GM21528 (cell line): ENCODE results near the gene IFNG-AS1.

Experiments
- ATAC-seq: cut with Tn5 transposase; IDR thresholded peaks from one replicate; pipeline ENCODE4 v1.9.1; 2021; ENCODE audit warnings: mild to moderate bottlenecking, moderate library complexity; ENCODE audit not compliant: unreplicated experiment, low FRiP score

Gene IFNG-AS1

DNA sequence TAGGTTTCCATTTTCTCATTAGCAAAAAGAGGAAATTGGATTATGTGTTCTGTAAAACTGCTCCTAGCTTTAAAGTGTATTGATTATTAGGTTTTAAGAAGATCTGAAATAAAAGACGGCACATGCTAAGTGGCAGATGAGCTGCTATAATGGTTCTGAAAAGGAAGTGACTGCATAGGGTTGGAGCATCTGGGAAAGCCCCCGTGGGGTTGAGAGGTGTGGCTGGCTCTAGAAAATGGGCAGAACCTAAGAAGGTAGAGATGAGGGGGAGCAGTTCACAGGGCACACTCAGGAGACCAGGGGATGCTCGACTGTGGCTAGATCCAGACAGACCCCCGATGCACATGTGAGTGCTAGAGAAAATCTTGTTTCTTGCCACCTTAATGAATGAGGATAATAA lies 1.9 kb downstream of the IFNG-AS1 start:
- peak; percentile 62 for ATAC-seq

DNA sequence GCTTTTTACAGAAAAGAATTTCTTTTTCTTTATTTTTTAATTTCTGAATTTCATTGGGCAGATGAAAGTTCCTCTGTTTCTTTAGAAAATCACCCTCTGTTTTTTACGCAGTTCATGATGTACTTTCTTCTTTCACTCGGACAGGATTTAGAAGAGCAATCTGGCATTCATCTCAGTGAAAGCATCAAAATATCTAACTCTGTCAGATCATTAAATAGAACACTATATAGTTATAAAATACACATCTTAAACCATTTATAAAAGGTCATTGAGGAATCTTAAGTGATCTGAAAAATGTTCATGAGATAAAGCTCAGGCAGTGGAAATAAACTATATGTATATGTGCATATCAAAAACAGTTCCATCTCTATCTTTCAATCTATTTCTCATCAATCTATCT lies 3.9 kb downstream of the IFNG-AS1 start:
- no peak for ATAC-seq

DNA sequence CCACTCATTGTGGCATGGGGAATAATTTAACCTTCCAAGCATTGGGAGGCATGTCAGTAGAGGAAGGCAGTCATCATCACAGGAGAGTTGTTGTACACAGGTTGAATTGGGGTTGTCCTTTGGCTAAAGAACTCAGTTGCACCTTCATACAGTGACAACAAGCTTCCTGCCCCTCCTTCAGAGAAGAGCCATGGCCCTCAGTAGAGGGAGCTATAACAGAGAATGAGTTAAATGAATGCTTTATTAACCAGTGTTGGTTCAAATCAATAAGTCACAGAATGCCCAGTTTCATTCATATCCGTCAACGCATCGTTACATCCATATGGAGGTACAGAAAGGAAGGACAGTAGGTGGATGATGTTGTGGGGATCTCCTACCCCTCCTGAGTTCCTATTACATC lies 4.8 kb downstream of the IFNG-AS1 start:
- ATAC-seq: no peak

DNA sequence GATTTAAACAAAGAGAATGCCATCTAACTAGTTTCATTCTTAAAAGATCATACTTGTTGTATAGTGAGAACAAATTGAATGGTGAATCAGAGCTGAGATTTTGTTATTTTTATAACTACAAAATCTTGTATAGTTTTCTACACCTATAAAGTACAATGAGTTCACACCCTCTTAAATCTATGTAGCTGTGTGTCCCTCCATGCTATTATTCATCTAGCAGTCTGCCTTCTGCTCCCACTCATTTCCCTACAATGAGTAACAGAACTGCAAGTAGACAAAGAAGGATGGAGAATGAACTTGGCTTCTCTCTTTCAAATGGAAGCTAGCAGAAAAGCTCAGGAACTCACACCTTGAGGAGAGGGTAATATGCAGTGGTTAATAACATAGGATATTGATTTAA lies 7.1 kb downstream of the IFNG-AS1 start:
- no peak for ATAC-seq

DNA sequence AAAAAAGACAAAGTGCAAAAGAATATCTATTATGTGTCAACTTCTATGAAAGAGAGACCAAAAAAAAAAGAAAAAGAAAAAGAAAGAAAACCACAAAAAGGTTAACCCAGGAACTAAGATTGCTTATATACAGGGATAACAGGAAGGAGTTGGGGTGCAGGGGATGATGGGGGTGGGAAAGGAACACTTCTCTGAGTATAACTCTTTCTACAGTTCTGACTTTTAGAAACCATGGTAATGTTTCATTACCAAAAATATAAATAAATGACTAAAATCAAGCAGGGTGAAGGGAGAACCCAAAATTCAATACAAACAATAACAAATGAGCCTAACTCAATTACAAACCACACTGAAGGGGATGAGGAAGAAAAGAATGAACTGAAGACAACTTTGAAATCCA lies 9.1 kb downstream of the IFNG-AS1 start:
- no peak for ATAC-seq

DNA sequence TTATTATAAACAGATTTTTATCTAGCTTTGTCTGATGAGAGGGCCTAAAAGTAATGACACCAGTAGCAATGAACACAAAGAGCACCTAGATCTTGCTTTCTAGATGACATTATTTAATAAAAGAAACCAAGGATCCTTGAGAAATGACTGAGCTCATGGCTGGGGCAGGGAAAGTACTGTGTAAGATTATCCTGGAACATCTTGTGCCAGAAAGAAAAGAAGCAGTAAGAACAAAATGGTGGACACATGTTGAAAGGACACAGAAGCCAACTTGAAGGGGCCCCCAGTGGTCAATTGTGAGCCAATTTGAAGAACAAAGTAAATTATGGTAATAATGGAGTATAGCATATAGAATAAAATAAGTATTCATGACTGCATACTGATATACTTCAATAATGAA lies 10.0 kb downstream of the IFNG-AS1 start:
- no peak for ATAC-seq

DNA sequence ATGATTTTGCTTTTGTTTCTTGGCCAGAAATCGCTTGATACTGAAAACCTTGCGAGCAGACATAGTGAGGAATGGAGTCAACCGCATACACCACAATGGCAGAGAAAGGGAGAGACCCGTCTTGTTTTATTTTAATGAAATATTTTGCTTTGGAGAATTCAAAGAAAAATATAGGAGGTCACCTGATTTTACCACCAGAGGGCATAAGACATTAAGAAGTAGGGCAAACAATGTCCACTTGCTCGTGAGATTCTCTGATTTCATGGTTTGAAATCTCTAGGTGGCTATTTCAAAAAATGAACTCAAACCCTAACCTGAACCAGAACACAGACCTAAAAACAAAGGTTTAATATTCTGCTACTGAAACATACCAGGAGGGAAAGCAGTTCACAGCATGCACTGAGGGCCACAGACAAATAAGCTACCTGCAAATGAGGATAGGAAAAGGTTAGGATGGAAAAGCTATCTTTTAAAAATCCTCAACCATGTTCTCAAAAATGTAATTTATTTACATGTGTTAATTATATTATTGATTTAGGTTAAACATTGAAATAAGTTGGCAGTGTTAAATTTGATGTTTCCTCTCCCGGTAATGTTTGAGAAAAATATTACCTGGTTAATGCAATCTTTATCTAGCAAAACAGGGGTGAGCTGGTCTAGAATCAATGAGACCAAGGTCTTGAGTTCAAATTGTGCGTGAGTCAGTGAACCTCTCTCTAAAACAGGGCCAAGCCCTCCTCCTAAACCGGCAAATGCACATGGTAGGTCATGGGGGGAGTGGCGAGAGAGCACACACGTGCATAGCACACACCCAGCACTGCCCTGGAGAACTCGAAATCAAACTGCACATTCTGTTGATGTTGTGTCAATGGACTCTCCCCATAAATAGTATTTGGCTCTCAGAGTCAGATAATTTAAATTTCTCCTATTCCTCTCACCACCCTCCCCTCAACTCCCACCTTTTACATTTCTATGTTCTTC lies 12.5 kb downstream of the IFNG-AS1 start:
- no peak for ATAC-seq

DNA sequence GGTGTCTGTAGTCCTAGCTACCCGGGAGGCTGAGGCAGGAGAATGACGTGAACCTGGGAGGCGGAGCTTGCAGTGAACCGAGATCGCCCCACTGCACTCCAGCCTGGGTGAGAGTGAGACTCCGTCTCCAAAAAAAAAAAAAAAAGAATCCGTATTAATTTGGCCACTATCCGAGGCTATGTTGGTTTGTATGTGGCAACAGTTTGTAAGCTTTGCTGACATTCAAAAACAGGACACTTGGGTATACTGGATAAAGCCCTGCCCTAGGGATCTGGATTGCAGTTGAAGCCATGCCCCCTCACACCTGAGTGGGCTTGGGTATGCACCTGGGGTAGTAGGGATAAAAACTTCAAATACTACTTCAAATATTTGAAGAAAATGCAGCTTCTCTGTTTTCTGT lies 14.5 kb downstream of the IFNG-AS1 start:
- ATAC-seq: no peak

DNA sequence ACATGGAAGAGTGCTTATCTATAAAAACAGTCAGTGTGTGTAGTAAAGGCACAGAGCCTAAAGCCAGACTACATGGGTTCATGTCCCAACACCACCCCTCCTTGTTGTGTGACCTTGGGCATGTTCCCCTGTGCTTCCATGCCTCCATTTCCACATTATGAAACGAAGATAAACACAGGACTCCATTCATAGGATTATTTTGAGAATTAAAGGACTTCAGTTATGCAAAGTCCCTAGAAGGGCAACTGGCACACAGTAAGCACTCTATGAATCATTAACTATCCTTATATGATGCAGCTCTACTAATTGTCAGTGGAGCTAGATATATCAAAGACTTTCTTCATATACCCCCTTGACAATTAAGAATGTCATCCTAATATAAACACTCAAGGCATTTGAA lies 17.8 kb downstream of the IFNG-AS1 start:
- ATAC-seq: no peak

DNA sequence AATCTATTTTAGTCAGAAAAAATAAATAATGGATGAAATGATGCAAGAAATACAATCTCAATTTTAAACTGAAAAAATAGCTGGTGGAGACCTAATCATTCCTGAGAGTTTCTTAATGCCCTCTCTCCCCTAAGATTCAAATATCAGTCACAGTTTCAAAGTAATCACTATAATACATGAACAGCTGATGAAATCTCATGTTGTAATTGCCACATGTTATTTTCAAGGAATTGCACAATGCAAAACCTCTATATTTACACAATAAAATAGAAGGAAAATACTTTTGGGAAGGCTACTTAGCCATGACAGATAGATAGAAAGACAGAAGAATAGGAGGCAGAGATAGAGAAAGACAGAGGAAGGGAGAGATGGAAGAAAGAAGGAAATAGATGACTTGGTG lies 18.2 kb downstream of the IFNG-AS1 start:
- no peak for ATAC-seq

DNA sequence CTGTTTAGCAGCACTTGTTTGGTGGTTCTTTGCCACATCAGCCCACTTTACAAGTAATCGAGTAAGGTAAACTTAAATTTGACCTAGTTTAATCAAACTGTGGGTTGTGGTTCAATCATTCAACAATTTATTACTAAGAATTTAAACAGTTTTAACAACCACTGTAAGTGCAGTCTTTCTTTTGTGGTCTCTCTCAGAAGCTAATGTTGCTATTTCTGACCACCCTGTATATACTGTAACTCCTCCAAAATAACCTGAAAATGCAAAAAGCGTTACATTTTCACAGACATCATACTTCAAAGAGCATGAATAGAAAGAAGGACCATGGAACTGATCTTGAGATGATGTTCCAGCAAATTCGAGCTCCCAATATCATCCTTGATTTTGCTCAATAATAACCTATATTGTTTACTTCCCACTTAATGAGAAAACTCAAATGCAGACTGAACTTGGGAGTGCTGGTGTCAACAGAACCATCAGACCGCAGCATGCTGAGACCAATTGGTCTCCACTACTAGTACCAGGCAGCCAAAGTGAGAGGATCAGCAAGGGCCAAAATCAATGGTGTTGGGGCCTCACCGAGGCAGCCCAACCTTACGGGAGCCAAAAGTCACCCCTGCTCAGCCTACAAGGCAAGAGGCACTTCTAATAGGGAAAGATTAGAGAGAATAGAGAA lies 22.1 kb downstream of the IFNG-AS1 start:
- ATAC-seq: no peak

DNA sequence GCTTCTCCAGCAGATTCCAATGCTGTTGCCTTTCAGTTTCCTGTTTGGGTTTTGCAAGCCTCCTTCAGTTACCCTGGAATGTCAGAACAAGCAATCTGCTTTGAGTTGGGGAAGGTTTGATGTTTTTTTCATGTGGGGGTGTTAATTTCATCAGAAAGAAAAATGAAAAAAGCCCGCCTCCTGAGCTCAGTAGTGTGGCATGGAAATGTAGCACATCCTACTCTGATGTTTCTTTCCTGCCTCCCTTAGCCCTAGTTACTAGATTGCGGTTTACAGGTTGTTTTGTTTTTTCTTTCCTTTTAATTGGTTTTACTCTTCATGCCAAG lies 22.6 kb downstream of the IFNG-AS1 start:
- ATAC-seq: no peak

DNA sequence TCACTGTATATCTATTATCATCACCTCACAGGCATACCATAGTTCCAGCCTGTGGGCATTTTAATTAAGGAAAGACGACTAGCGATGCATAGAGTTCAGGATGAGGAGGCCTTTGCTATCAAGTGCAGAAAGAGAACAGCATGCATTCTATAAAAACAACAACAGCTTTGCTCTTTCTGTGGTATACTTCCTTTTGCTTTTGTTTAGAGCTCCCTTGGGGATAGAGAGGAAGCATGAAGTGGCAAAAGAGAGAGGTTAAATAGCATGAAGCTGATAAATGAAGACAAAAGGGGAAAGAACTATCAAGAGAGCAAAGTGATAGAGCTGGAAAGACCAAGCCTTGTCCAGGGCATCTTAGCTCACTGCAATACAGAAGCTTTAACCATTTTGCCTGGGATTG lies 23.5 kb downstream of the IFNG-AS1 start:
- ATAC-seq: peak; percentile 57

DNA sequence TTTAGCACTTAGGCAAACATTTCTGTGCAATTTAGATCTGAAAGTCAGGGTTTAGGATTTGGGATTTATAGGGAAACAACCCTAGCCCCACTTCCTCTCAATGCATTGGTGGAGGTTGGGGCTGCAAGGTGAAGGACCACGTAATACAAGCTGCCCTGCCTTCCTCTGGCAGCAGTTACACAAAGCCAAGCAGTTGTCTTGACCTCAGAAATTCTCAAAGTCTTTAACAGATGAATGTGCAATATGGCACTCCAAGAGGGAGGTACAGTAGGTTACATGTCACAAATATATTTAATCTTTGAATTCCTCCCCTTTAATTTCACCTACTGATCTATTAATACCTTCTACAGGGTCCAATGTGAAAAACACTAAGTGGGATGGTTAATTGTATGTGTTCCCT lies 23.9 kb downstream of the IFNG-AS1 start:
- no peak for ATAC-seq

DNA sequence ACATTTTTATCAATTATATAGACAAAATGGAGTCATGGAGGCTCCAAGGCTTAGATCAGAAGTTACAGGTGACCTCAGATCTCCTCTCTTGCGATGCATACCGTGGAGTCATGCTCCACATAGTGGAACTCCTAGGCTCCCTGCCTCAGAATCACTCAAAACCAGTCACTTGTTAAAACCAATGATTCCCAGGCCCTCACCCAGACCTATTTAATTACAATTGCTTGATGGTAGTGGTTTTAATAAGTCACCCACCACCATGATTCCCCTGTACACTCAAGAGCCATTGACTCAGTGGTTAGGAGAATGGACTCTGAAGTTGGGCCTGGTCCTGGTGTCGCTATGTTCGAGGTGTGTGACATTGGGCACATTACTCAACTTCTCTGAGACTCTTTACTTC lies 26.9 kb downstream of the IFNG-AS1 start:
- ATAC-seq: no peak

DNA sequence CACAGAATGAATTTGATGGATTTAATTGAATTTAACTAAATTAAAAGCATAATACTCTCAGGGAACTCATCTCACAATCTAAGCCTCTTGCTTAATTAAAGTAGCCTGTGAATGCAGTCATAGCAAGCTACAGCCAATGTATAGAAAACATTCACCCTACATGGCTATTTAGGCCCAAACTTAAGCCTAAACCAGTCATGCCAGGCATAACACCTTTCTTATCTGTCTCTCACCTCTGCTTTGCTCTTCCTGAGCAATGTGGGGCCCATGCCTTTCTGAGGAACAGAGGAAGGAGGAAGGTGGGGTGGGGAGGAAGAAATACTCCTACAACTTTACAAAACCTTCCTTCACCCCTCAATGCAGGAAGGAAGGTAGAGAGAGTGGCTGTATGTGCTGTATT lies 29.1 kb downstream of the IFNG-AS1 start:
- no peak for ATAC-seq

DNA sequence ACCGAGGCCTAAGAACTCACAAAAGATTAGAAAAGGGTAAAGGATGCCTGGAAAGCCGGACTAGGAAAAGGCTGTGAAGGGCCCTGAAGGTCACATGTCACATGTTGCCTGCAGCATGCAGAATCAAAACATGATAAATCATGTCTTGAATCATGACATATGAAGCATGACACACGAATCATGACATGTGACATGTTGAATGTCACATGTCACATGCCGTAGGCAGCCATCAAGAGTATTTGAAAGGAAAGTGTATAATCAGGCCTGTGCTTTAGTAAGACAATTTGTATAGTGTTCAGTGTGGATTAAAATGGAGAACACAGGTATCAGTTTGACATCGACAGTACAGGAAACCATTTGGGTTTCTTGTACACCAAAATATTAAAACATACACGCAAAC lies 30.8 kb downstream of the IFNG-AS1 start:
- ATAC-seq: no peak

DNA sequence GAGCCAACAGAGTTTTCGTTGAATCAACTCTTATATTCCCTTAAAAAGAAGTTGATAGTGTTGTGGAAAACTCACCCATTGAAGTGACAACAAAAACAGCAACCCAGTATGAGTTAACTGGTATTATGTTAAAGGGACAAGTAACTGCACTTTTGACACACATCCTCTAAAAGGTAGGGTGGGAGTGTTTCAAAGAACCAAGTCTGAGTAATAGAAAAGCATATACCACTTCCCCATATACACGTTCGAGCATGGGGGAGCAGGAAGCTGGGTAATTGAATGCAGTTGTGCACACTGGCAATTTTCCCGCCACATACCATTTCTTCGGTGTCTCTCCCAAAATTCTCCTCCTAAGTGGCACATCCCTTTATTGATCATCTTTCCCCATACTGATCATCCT lies 31.5 kb downstream of the IFNG-AS1 start:
- no peak for ATAC-seq

DNA sequence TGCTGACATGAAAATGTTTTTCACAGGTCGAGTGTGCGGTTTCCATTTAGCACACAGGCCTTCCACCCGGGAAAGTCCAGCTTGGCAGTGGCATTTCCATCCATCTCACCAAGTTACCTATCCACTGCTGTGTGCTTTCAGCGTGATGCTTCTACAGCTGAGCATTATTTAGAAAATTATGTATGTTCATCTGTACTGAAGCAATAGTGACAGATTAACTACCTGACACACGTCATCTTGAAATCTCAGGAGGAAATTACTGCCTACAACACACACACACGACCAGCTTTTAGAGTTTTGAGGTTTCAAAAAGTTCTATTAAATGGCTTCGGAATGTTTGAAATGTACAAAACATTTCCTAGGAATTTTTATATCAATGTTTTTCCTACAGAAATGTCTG lies 39.4 kb downstream of the IFNG-AS1 start:
- ATAC-seq: no peak

DNA sequence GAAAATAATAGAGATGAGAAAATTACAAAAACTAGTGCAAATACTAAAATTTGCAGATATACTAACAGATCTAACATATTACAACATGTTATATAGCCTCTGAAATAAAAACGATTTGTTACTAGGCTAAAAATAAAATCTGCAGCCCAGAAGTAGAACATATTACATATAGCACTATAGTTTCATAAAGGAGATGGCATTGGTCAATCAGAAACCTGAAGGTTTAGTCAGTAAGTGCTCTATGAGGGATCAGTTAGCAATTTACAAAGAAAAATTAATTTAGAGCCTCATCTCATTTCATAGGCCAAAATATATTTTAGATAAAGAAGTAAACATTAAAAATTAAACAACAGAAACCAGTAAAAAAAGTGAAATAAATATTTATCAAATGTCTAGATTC lies 41.0 kb downstream of the IFNG-AS1 start:
- ATAC-seq: no peak

DNA sequence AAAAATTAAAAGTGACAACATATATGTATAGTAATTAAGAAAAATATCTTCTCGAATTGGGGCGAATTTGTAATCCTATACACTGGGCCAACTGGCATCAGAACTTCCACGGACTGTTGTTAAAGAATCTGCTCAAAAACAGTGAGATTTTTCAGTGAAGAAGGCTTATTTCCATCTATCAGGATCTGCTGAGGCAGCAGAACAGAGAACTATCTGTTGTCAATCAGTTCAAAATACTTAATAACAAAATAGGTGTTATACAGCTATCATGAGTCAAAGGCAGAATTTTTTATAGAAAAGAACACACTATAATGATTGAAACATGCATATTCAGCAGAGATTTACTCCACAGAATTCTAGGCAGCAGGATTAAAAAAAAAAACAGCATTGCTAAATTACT lies 41.9 kb downstream of the IFNG-AS1 start:
- no peak for ATAC-seq
